Testis (tissue), 2 donors: ENCODE measurements around the gene LEPROT.

Source experiments
- POLR2A ChIP-seq: fragments of 450-650 bp; IDR thresholded peaks from one replicate; pipeline ENCODE4 v1.6.1; 2017; ENCODE audit warnings: antibody characterized with exemption, mild to moderate bottlenecking, moderate library complexity
- TF ChIP-seq, protein P1 (sequence below), 3 experiments: fragments of 450-650 bp in 2 of 3; fragments of 200-600 bp in 1 of 3; sonication (generic) in 1 of 3; IDR thresholded peaks; one replicate each; pipeline ENCODE4 v1.5.1; 2016 to 2019; ENCODE audit warnings: antibody characterized with exemption in 3 of 3, mild to moderate bottlenecking in 2 of 3, moderate library complexity in 1 of 3

DNA sequence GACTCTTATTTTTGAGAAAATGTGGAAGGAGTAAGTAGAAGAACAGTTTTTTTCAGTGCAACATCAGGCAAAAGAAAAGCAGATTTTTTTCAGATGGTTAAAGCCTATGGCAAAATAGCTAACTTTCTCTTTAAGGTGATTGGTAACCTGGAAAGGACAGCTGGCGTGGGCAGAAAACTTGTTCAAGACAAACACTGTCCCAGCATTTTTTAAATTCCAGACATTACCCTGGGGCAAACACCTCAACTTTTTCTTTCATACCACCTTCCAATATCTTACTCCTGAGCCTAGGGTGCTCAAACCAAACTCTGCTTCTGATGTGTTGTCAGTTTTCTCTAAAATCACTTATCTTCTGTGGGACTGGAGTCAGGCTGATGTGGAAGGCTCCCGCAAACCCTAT is 2.7 kb upstream of the LEPROT start:
- TF ChIP-seq, protein P1, sequence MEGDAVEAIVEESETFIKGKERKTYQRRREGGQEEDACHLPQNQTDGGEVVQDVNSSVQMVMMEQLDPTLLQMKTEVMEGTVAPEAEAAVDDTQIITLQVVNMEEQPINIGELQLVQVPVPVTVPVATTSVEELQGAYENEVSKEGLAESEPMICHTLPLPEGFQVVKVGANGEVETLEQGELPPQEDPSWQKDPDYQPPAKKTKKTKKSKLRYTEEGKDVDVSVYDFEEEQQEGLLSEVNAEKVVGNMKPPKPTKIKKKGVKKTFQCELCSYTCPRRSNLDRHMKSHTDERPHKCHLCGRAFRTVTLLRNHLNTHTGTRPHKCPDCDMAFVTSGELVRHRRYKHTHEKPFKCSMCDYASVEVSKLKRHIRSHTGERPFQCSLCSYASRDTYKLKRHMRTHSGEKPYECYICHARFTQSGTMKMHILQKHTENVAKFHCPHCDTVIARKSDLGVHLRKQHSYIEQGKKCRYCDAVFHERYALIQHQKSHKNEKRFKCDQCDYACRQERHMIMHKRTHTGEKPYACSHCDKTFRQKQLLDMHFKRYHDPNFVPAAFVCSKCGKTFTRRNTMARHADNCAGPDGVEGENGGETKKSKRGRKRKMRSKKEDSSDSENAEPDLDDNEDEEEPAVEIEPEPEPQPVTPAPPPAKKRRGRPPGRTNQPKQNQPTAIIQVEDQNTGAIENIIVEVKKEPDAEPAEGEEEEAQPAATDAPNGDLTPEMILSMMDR (IDR thresholded peaks at IDR 0.05) = no peak
- TF ChIP-seq POLR2A = no peak
